GM18511 (cell line): Measurements from ENCODE around the gene RASA4B.

Experiments
- ATAC-seq: cut with Tn5 transposase; IDR thresholded peaks from one replicate; pipeline ENCODE4 v1.9.1; 2021; ENCODE audit warnings: mild to moderate bottlenecking, moderate library complexity; ENCODE audit not compliant: unreplicated experiment

RASA4B gene

GRCh38 chr7:102454468-102454867 lies 63.1 kb downstream of the RASA4B start:
- ATAC-seq: no peak

DNA sequence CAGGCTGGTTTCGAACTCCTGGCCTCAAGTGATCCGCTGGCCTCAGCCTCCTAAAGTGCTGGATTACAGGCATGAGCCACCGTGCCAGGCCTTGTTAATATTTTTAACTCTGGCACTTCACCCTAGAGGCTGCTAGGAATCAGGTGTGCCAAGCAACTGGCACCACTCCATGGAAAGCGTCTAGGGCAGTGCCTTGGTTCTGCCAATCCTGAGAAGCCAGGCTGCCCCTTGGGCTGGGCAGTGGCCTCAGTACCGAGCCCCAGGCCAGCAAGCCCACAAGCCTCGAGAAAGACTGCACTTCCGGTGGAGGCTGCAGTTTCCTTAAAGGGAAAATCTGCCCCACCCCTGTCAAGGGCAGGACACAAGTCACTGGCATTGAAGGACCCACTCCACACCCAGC lies 64.3 kb downstream of the RASA4B start:
- ATAC-seq: no peak

- ATAC-seq: no peak
These were observed 65.1 kb downstream of the RASA4B start for GRCh38 chr7:102452451-102452850.

- ATAC-seq: no peak
These were observed 66.1 kb downstream of the RASA4B start for GRCh38 chr7:102451371-102452054.

- ATAC-seq: no peak
These were observed 67.3 kb downstream of the RASA4B start for GRCh38 chr7:102450242-102450641.

DNA sequence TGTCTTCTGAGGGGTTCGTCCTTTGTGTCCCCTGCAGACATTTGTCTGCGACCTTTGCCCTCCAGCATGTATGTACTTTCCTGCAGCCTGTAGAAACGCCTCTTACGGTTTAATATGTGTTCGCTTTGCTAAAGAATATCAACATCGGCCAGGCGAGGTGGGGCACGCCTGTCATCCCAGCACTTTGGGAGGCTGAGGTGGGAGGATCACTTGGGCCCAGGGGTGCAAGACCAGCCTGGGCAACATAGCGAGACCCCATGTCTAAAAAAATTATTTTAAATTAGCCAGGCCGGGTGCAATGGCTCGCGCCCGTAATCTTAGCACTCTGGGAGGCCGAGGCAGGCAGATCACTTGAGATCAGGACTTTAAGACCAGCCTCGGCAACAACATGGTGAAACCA lies 68.4 kb downstream of the RASA4B start:
- no peak for ATAC-seq

DNA sequence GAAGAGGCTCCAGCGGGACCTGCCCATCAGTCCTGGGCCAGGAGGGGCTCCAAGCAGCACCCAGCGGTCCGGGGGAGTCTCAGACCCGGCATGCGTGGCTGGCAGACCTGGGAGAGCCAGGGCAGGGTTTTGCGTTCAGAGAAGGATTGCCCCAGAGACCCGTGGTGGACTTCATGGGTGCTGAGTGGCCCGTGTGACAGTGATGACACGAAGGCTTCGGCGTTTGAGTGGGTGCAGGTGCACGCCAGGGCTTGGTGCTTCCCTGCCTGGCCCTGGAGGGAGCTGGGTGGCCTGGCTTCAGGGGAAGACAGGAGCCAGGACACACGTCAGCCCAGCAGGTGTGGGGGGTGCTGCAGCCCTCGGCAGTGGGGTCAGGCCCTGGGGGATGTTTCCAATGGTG lies 70.3 kb downstream of the RASA4B start:
- ATAC-seq: no peak

DNA sequence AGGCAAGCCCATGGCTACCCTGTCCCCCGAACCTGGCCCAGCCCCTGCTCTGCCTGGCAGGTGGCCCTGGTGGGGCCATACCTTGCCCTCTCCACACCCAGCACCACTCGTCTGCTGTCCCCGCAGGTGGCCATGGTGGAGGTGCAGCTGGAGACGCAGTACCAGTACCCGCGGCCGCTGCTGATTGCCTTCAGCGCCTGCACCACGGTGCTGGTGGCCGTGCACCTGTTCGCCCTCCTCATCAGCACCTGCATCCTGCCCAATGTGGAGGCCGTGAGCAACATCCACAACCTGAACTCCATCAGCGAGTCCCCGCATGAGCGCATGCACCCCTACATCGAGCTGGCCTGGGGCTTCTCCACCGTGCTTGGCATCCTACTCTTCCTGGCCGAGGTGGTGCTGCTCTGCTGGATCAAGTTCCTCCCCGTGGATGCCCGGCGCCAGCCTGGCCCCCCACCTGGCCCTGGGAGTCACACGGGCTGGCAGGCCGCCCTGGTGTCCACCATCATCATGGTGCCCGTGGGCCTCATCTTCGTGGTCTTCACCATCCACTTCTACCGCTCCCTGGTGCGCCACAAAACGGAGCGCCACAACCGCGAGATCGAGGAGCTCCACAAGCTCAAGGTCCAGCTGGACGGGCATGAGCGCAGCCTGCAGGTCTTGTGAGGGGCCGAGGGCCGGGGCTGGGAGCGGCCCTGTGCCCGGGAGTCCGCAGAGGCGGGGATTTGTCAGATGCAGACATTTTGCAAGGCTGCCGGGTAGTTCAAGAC lies 71.0 kb downstream of the RASA4B start:
- ATAC-seq: no peak

DNA sequence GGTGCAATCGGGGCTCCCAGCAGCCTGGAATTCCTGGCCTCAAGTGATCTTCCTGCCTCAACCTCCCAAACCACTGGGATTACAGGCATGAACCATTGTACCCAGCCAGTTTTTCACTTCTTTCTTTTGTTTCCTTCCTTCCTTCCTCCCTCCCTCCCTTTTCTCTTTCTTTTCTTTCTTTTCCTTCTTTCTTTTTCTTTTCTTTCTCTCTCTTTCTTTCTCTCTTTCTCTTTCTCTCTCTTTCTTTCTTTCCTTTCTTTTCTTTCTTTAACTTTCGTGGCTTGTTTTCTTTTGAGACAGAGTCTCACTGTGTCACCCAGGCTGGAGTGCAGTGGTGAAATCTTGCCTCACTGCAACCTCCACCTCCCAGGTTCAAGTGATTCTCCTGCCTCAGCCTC lies 71.9 kb downstream of the RASA4B start:
- no peak for ATAC-seq

GRCh38 chr7:102444961-102445673 lies 72.5 kb downstream of the RASA4B start:
- ATAC-seq: peak; percentile 48

DNA sequence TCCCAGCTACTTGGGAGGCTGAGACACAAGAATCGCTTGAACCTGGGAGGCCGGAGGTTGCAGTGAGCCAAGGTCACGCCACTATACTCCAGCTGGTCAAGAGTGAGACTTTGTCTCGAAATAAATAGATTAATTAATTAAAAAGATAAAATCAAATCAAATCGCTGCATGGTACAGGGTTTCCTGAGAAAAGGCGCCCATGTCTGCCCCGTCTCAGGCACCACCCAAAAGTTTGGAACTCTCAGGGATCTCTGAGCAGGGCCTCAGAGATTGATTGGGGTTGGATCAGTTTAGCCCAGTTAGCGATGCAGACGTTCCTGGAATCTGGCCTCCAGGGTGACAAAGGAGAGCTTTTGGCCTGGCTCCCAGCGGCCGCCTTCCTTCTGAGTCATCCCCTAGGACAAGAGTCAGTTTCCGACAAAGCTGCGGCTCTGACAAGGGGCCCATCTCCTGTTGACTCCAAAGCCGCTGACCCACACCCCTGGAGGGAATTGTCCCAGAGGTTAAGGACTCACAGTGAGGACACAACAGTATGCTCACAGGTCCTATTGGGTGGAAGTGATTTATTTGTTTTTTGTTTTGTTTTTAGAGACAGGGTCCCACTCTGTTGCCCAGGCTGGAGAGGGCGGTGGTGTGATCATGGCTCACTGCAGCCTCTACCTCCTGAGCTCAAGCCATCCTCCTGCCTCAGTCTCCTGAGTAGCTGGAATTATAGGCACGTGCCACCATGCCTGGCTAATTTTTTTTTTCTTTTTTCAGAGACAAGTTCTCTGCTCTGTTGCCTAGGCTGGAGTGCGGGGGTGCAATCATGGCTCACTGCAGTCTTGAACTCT lies 77.4 kb downstream of the RASA4B start:
- no peak for ATAC-seq

DNA sequence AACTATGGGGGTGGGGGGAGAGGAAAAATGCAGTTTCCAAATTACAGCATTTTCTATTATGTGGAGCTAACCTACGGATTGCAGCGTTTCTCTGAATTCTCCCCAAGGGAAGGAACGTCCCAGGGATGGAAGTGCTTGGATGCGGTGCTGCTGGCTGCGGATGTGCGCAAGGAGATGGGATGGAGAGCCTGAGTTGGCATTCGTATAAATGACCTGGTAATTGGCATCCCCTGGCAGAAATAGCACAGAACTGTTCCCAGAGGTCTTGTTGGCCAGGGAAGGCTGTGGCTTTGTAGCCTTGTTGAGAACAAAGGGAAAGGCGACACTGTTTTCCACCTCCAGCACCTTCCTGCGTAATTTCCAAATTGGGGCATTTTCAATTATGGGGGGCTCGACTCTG lies 81.5 kb downstream of the RASA4B start:
- ATAC-seq: no peak

GRCh38 chr7:102434039-102434486 lies 83.5 kb downstream of the RASA4B start:
- ATAC-seq: peak; percentile 17

DNA sequence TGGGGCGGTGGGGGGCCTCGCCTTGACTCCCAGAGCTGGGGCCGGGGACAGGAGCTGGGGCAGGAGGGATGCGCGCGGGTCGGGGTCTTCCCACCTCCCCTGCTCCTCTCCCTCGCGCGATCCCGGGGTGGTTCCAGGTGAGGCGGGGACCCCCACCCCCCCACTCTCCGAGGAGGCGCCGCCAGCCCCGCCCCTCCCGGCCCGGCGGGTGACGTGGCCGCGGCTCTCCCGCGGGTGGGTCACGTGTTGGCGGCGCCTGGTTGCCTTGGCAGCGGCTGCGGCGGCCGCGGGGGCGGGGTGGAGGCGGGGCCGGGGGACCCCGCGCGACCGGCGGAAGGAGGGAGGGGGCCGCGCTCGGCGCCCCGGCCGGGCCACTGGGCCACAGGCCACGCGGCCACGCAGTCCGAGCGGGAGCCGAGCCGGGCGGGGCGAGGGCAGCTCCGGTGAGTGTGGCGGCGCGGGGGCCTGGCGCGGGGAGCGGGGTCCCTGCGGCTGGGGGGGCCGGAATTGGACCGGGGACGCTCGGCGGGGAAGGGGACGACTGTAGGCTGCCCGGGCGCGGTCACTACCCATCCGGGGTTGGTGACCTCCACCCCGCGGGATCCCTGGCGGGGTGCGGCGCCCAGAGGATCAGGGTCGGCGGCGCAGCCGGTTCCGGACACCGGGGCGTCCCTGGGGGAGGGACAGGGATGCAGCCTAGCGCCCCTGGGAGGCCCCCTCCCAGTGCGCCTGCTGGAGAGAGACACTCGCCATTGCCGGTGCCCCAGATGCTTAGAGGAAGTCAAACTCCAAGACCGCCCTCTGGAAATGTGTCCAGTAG lies 84.1 kb downstream of the RASA4B start, which contains the start of gene ORAI2:
Gene ORAI2 (plus strand): TSS at position 357 of the 820 bp plus-strand sequence. CDS start 5,382 bp downstream, outside the sequence.
- ATAC-seq: peak; percentile 70
